COR-L47 (cell line): ENCODE measurements around the gene HAT1.

ENCODE experiments used
- DNase-seq: peaks from one replicate; lab custom pipeline; 2025; lab: John Stamatoyannopoulos, UW

Gene HAT1

DNA sequence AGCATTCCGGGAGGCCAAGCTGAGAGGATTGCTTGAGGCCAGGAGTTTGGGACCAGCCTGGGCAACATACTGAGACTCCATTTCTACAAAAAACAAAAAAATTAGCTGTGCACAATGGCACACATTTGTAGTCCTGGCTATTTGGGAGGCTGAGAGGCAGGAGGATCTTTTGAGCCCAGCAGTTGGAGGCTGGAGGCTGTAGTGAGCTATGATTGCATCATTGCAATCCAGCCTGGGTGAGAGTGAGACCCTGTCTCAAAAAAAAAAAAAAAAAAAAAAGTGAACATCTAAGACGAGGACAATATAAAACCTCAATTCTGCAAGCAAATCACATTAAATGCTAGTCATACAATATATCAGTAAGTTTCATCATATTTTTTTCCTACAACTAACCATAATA, 2.8 kb upstream of the HAT1 start:
- no peak for DNase-seq

DNA sequence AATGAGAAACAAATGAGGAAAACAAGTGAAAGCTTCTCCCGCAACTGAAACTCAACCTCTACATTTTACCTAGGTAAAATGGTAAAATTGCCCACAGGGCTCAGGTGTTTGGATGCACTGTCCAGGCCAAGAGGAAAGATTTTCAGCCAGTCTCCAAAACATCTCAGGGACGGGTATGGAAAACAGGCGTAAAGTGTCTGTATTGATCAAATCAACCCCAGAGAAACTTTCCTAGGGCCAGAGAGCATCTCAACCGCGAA, 361 bp upstream of the HAT1 start:
- no peak for DNase-seq

DNA sequence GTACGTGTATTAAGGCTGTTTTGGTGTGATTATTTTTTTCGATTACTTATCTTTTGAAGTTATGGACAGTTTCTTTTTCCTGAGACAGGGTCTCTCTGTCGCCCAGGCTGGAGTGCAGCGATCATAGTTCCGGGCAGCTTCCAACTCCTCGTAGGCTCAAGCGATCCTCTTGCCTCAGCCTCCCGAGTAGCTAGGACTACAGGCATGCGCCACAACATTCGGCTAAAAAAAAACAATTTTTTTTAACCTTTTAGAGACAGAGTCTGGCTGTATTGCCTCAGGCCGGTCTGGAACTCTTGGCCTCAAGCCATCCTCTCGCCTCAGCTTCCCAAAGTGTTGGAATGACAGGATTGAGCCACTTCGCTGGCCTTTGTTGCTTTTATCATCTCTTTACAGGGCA, 945 bp downstream of the HAT1 start:
- DNase-seq = no peak

DNA sequence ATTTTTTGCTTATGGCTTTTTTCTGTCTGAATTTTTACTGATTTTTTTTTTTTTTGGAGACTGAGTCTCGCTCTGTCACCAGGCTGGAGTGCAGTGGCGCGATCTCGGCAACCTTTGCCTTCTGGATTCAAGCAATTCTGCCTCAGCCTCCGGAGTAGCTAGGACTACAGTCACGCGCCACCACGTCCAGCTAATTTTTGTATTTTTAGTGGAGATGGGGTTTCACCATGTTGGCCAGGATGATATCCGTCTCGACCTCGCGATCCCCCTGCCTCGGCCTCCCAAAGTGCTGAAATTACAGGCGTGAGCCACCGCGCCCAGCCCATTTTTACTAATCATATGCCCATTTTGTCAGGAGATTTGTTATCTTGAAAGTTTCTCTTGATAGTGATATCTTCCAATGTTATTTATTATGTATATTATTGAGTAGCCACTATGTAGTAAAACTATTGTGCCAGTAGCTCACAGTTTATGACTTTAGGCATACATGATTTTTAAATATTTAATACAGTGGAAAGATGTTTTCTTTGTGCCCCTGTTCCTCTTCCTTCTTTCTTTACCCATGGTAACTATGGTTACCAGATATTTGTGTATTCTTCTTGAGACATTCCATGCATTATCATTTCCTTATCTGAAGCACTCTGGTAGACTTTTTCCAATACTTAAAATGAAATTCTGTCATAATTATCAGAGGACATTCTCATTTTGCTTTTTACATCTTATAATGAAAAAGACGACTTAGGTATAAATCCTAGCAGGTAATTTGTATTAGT, 2.1 kb downstream of the HAT1 start:
- DNase-seq = no peak

DNA sequence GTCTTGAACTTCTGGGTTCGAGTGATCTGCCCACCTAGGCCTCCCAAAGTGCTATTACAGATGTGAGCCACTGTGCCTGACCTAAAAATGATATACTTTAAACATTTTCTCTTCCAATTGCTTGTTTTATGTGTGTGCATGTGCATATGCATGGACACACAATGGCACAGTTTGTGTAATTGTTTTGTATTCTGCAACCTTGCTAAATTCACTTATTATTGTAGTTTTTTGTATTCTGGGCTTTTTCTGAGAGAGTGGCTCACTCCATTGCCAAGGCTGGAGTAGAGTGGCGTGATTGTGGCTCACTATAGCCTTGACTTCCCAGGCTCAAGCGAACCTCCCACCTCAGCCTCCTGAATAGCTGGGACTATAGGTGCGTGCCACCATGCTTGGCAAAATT, 8.1 kb downstream of the HAT1 start:
- no peak for DNase-seq

DNA sequence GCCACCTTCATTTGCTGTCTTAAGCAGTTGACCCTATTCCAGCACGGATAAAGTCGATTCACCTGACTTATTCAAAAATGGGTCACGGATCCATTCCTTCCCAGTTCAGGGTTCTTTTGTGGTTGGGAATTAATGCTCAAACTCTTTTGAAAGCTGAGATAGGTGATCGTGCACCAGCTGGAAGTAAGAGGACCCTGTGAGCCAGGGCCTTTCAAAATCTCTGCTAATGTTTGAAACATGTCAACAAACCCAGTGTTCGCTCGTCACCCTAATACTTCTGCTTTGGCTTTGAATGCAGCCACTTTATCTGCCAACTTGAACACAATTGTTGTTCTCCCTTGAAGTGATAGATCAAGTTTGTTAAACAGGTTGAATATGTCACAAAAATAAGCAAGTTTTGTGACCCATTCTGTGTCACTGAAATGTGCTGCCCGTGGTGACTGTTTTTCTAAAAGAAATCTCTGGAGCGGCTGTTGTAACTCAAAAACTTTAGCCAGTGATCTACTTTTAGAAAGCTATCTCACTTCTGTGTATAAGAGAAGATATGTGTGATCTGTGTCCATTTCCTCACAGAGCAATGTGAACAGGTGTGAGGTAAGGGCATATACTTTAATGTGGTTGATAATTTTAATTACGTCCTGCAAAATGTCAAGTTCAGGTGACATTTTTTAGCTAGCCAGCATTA, 16.9 kb downstream of the HAT1 start:
- DNase-seq = no peak

DNA sequence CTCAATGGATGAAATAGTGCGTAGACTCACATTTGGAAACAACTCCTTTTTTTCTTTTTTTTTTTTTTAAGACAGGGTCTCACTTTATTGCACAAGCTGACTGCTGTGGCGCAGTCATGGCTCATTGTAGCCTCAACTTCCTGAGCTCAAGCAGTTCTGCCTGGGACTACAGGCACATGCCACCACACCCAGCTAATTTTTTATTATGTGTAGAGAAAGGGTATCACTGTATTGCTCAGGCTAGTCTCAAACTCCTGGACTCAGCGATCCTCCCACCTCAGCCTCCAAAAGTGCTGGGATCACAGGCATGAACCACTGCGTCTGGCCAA, 17.4 kb downstream of the HAT1 start:
- no peak for DNase-seq

DNA sequence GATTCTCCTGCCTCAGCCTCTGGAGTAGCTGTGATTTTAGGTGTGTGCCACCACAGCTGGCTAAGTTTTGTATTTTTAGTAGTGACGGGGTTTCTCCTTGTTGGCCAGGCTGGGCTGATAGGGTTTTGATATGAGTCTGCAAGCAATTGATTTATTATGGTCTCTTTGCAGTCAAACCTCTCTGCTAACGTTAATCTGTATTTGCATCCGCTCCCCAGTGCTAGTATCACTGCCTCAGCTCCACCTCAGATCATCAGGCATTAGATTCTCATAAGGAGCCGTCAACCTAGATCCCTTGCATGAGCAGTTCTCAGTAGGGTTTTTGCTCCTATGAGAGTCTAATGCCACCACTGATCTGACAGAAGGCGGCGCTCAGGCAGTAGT, 19.0 kb downstream of the HAT1 start:
- no peak for DNase-seq

DNA sequence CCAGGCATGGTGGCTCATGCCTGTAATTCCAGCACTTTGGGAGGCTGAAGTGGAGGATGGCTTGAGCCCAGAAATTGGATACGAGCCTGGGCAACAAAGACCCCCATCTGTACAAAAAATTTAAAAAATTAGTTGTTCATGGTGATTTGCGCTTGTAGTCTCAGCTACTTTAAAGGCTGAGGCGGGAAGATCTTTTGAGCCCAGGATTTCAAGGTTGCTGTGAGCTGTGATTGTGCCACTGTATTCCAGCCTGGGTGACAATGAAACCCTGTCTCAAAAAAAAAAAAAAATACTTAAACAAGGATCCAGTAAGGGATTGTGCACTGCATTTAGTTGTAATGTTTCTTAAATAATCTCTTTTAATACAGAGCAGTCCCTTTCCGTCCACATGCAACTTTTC, 21.6 kb downstream of the HAT1 start:
- DNase-seq = no peak

DNA sequence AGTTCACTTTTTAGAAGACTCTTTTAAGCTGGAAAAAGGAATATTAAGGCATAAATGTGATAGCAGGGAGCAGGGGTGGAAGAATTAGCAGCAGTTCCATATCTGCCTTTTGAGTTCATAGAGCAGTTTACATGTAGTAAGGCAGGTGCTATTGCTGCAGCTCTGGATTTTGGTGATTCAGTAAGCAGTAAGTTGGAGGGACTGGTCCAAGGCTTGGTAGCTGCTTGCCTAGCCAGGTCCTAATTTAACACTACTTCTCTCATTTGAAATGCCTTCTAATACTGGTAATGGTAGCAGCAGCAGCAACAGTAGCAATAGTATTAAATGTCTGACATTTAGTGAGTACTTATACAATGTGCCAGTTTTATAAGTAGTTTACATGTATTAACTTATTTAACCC, 30.0 kb downstream of the HAT1 start:
- DNase-seq = no peak

DNA sequence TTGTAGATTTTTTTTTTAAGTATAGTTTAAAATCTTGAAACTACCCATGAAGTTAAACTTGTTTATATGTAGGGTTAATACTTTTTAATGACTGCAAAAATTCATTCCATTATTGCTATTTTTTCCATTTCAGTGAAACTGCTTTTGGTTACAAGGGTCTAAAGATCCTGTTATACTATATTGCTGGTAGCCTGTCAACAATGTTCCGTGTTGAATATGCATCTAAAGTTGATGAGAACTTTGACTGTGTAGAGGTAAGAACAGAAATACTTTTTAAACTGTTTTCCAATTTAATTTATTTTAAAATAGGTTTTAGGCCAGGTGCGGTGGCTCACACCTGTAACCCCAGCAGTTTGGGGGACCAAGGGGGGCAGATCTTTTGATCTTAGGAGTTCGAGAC, 30.5 kb downstream of the HAT1 start:
- DNase-seq = no peak

DNA sequence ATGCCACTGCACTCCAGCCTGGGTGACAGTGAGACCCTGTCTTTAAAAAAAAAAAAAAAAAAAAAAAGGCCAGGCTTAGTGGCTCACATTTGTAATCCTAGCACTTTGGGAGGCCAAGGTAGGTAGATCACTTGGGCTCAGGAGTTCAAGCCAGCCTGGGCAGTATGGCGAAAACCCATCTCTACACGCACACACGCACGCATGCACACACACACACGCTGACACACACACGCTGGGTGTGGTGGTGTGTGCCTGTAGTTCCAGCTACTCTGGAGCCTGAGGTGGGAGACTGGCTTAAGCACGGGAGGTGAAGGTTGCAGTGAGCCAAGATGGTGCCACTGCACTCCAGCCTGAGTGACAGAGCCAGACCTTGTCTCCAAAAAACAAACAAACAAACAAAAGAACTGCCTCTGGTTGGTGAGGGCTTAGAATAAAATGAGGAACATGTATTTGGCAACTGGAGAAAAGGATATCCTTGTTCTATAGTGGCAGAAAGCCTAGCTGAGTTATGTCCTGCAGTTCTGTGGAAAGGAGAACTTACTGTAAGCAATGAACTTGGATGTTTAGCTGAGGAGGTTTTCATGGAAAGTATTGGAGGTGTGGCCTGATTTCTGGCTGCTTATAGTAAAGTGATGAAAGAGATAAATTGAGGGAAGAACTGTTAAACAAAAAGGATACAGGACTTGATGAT, 34.0 kb downstream of the HAT1 start:
- DNase-seq = no peak

DNA sequence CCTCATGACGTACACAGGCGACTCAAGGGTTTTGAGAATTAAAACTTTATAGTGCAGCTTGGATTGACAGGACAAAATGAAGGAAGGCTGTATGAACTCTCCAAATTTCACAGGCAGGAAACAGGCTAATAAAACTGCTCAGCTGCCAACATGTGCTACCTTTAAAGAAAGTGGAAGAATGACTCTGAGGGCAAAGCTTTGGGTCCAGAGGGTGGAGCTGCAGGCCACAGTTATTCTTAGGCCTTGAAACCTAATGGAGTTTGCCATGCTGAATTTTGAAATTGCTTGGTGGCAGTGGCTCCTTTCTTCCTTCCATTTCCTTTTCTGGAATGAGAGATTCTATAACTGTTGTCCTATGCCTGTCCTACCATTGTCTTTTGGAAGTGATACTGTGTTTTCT, 34.8 kb downstream of the HAT1 start:
- peak; percentile 50 for DNase-seq

DNA sequence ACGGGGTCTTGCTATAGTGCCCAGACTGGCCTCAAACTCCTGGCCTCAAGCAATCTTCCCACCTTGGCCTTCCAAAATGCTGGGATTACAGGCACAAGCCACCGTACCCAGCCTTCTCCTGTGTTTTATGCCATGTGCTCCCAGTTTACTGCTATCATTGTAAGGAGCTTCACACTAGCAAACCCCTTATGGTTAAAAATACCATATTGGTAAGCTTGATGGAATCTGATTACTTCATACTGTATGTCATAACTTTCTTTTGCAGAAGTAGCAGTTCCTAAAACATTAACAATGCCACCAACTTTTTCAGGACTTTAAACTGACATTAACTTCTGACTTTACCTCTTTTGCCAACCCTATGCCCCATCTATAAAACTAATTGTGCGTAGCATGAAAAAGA, 36.2 kb downstream of the HAT1 start:
- no peak for DNase-seq

DNA sequence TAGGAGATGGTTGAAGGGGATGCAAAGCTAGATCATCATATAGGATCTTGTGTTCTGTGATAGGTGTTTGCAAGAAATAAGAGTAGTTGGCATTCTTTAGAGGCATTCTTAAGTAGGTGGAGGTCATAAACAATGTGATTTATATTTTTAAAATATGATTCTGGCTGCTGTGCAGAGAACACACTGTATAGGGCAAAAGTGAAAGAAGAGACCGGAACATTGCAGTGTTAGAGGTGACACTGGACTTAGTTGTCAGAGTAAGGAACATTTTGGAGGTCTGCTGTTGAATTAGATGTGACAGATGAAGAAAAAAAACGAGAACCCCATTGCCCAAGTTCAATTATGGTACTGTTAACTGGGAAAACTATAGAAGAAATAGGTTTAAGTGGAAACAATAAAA, 37.7 kb downstream of the HAT1 start:
- DNase-seq = no peak

DNA sequence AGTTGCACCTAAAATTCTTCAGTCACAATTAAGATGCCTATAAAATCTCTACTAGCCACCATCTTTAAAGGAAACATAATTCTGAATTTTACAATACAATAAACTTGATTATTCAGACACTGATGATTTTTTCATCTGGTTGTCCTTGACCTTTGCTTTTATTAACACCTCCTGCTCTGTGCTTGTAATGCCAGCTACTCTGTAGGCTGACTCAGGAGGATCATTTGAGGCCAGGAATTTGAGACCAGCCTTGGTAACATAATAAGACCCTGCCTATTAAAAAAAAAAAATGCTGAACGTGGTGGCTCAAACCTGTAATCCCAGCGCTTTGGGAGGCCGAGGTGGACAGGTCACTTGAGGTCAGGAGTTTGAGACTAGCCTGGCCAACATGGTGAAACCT, 38.3 kb downstream of the HAT1 start:
- no peak for DNase-seq

DNA sequence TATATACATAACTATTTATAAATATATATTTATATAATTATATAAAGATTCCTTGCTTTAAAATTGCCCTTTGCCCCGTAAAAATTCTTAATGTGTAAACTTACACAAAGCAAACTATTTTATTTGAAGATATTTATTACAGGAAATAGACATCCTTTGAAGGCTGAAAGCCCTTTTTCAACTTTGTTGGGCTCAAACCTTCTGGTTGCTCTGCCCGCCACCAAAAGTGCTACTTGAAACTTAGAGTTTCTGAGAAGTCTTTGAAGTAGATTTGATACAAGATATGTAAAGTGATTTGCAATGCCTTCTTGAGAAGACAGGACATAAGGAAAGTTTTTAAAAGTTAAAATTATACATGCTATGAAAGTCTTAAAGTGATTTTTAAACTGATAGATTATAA, 40.9 kb downstream of the HAT1 start:
- DNase-seq = no peak

DNA sequence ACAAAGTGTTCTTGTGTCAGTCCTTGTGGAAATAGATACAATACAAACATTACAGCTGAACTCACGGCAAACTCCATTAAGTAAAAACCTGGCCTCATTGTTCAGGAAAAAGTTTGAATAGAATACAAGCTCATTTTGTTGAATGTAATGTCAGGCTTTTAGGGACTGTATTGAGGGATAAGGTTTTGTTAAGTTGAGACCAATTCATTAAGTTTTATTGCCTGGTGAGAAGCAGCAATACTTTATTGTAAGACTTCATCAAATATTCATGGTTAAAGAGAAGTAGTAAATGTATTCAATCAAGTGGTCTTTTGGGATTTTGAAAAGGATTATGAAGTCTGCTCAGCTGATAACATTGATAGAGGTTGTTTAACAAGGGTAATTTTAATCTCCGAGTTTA, 42.0 kb downstream of the HAT1 start:
- no peak for DNase-seq

DNA sequence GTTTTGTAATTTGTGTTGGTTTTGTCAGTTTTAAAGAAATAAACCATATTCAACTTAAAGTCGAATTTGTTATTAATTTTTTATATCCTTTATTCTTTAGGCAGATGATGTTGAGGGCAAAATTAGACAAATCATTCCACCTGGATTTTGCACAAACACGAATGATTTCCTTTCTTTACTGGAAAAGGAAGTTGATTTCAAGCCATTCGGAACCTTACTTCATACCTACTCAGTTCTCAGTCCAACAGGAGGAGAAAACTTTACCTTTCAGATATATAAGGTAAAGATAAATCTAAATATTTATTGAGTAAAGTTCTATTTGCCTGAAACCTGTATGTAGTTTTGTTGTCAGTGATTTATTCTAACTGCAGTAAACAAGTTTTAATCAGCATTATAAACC, 43.0 kb downstream of the HAT1 start:
- DNase-seq = no peak

DNA sequence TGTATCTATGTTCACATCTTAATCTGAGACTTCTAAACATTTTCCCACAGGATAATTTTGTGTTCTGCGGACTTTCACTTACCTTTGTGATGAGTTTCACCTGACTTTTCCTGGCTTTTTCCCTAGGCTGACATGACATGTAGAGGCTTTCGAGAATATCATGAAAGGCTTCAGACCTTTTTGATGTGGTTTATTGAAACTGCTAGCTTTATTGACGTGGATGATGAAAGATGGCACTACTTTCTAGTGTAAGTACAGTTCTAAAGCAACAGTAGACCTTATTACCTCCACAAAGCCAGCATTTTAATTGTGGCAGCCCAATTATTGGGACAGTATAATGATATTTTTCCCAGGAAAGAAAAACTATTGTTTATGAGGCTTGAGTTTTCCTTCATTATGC, 43.4 kb downstream of the HAT1 start:
- no peak for DNase-seq

DNA sequence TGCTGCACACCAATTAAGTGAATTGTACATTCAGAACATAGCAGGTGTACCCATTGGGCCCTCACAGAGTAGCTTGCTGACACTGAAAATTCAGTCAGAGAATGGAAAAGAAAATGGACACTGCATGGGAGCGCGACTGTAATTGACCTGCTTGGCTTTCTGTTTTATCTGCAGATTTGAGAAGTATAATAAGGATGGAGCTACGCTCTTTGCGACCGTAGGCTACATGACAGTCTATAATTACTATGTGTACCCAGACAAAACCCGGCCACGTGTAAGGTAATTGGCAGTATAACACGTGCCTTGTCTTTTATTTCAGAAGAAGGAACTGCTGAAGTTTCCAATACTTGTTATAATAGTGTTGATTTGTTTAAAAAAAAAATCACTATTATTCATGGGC, 44.0 kb downstream of the HAT1 start:
- peak; percentile 91 for DNase-seq

DNA sequence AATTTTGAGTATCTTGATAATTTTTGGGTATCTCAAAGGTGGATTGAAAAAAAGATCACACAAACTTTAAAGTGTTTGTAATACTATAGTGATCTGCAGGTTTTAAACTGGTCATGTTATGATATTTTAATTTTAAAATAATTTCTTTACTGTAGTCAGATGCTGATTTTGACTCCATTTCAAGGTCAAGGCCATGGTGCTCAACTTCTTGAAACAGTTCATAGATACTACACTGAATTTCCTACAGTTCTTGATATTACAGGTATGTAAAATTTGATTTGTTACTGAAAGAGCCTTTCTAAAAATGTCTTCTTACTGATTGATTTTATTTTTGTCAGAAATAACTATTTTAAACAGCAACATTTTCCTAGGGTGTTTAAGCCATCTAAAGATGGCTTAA, 44.4 kb downstream of the HAT1 start:
- DNase-seq = no peak

DNA sequence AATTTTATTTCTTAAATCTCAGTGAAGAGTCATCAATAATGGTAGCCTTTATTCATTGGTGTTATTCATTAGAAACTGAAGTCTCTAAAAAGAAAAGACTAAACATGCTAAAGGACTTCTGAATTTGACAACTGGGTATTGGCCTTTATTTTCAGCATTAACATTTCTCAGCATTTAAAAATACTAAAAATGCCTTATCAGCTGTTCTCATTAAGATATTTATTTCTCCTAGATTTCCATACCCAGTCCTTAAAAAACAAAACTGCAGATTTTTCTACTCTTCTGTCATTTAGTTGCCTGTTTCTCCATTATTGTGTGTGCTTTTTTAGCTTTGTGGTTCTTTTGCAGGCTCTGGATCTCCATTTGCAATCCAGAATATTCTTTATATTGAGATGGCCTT, 46.2 kb downstream of the HAT1 start:
- DNase-seq = no peak
